Adrenal gland (tissue), 12 donors: Measurements from ENCODE around the gene RPL28. TPM values are rescaled to one million over a fixed set of nuclear protein-coding genes. Genes with fewer than 3 reads are reported as not detected.

Experiments used
- DNase-seq, 7 donors: peaks; one replicate each; pipeline ENCODE4 v3.0.0-alpha.2; 2019 to 2020
- H3K27ac ChIP-seq, 5 donors: fragments of 200-600 bp; sonication (generic) in 4 of 5; 1 replicate in 3 of 5; 2 replicates in 2 of 5; pipeline versions ENCODE4 v1.5.1 to v1.8.0; 2016 to 2020; ENCODE audit warnings: mild to moderate bottlenecking in 1 of 5
- H3K27me3 ChIP-seq: fragments of 200-600 bp; 2 replicates; pipeline ENCODE4 v1.8.0; 2021
- H3K36me3 ChIP-seq, 2 donors: fragments of 200-600 bp; replicated peaks in 1 of 2; 1 replicate in 1 of 2; 2 replicates in 1 of 2; pipeline versions ENCODE4 v1.5.1 to v1.8.0; 2018 to 2022
- H3K4me1 ChIP-seq, 2 donors: fragments of 200-600 bp; replicated peaks in 1 of 2; 1 replicate in 1 of 2; 2 replicates in 1 of 2; pipeline versions ENCODE4 v1.5.1 to v1.8.0; 2018 to 2021
- H3K4me3 ChIP-seq, 4 donors: fragments of 200-600 bp; sonication (generic) in 3 of 4; one replicate each; pipeline ENCODE4 v1.5.1; 2016 to 2018
- H3K9me3 ChIP-seq, 3 donors: fragments of 200-600 bp; sonication (generic) in 1 of 3; replicated peaks in 1 of 3; 1 replicate in 2 of 3; 2 replicates in 1 of 3; pipeline versions ENCODE4 v1.5.1 to v1.8.0; 2016 to 2021
- CTCF ChIP-seq, 6 experiments: fragments of 450-650 bp in 4 of 6; fragments of 200-600 bp in 2 of 6; sonication (generic) in 1 of 6; IDR thresholded peaks; 1 replicate in 5 of 6; 2 replicates in 1 of 6; pipeline versions ENCODE4 v1.5.1 to v1.8.0; 2016 to 2021; ENCODE audit warnings: antibody characterized with exemption in 6 of 6, mild to moderate bottlenecking in 2 of 6, moderate library complexity in 1 of 6
- POLR2A ChIP-seq, 2 donors: fragments of 450-650 bp; IDR thresholded peaks; one replicate each; pipeline ENCODE4 v1.6.1; 2017; ENCODE audit warnings: antibody characterized with exemption in 2 of 2, mild to moderate bottlenecking in 2 of 2, moderate library complexity in 1 of 2
- WGBS, 4 donors: extraction: QIAGEN DNeasy Blood & Tissue Kit in 2 of 4; methylation state at CpG; one replicate each; pipeline versions ENCODE4 v1.1.5 to v1.1.7; 2013 to 2017; 5-methylcytosine and 5-hydroxymethylcytosine counted together
- intact Hi-C, 2 donors: fragments of 100-400 bp; cut with DNase I; formaldehyde crosslinking; loops; one replicate each; pipeline versions ENCODE4 v1.14.1 to v1.15.0; 2022 to 2023
- polyA plus RNA-seq, 3 donors: library from polyadenylated mRNA; stranded (reverse); fragments of 200-250 nt in 2 of 3; fragments of 350-450 nt in 1 of 3; fragmentation: Illumina TruSeq in 1 of 3; extraction: RNeasy Lipid Tissue Mini Kit (QIAGEN cat#74804) in 1 of 3; gene quantifications; one replicate each; pipeline ENCODE4 v1.2.3, GENCODE V29; 2013 to 2014
- total RNA-seq, 9 donors: library from RNA; depleted of rRNA in 4 of 9; stranded (reverse); fragments of >200 nt in 4 of 9; fragments of 120-200 nt in 1 of 9; fragmentation: NEBNext Ultra II Directional in 1 of 9; extraction: Animal tissue kit (Norgen Biotek cat#: 25700) in 1 of 9; gene quantifications; one replicate each; pipeline versions ENCODE4 v1.1.0 to v1.2.4, GENCODE V29; 2013 to 2023
- donor health status: healthy with polysubstance abuse.
- donor health status: Bipolar disorder and iron deficiency.
- donor health status: DM: yes; HTN: yes; CAD: no.
- donor health status: DM: no; HTN: no; CAD: no.
- donor health status: DM: no; HTN: no; CAD: no.
- donor health status: DM: yes; HTN: yes; CAD: no.

Gene RPL28
- total and polyA plus RNA-seq, 12 donors: 194 to 2,804 (median 1,045) TPM

- Histone ChIP-seq H3K27me3 (peaks cover 36% of the 10 kb centered on the region), H3K36me3 (no peaks in the 10 kb centered on the region), H3K27ac (no peak overlapping the region), H3K4me1 (peaks cover 0 to 6% of the 10 kb centered on the region in 2 donors), H3K4me3 (no peak overlapping the region), H3K9me3 (no peaks in the 10 kb centered on the region)
- no peak for DNase-seq
- intact Hi-C loops: no loop called here
- 59 to 94% (median 86%) methylated on average over 3 of the region's 3 CpGs for WGBS, 4 donors
- TF ChIP-seq POLR2A (IDR thresholded peaks at IDR 0.05): no peak
- no peak for TF ChIP-seq CTCF (IDR thresholded peaks at IDR 0.05)
These were observed 18.9 kb upstream of the RPL28 start for GRCh38 chr19:55366790-55367189.

GRCh38 chr19:55368106-55368505 is 17.6 kb upstream of the RPL28 start:
- H3K27ac ChIP-seq: no peak overlapping the region
- TF ChIP-seq POLR2A (IDR thresholded peaks at IDR 0.05) (no peak), CTCF (IDR thresholded peaks at IDR 0.05) (no peak)
- no peaks in the 10 kb centered on the region for H3K9me3 ChIP-seq
- intact Hi-C loops: no loop called here
- 80 to 87% (median 85%) methylated on average over 2 to 16 of the region's 16 CpGs for WGBS, 4 donors
- DNase-seq: no peak
- H3K4me1 ChIP-seq: peaks cover 0 to 6% of the 10 kb centered on the region in 2 donors
- no peaks in the 10 kb centered on the region for H3K36me3 ChIP-seq
- peaks cover 48% of the 10 kb centered on the region for H3K27me3 ChIP-seq
- no peak overlapping the region for H3K4me3 ChIP-seq

- no peak for DNase-seq
- Histone ChIP-seq H3K27me3 (peaks cover 49% of the 10 kb centered on the region), H3K36me3 (no peaks in the 10 kb centered on the region), H3K9me3 (no peaks in the 10 kb centered on the region), H3K4me3 (no peak overlapping the region), H3K27ac (no peak overlapping the region), H3K4me1 (peaks cover 0 to 6% of the 10 kb centered on the region in 2 donors)
- TF ChIP-seq POLR2A (IDR thresholded peaks at IDR 0.05): no peak
- no peak for TF ChIP-seq CTCF (IDR thresholded peaks at IDR 0.05)
- intact Hi-C loops: no loop called here
- WGBS, 4 donors: 5 to 57% (median 23%) methylated on average over 4 to 53 of the region's 54 CpGs
These were observed 16.8 kb upstream of the RPL28 start for GRCh38 chr19:55368701-55369563.

GRCh38 chr19:55369653-55370304 is 16.0 kb upstream of the RPL28 start:
- H3K4me1 ChIP-seq: peaks cover 0 to 6% of the 10 kb centered on the region in 2 donors
- DNase-seq: peak in 1 of 7 donors; percentile 40
- H3K4me3 ChIP-seq: peak overlapping the region in 1 of 4 donors; percentile 25
- no peak overlapping the region for H3K27ac ChIP-seq
- intact Hi-C loops: no loop called here
- TF ChIP-seq CTCF (IDR thresholded peaks at IDR 0.05) (no peak), POLR2A (IDR thresholded peaks at IDR 0.05) (no peak)
- peaks cover 52% of the 10 kb centered on the region for H3K27me3 ChIP-seq
- H3K36me3 ChIP-seq: no peaks in the 10 kb centered on the region
- WGBS, 4 donors: 1 to 6% (median 1%) methylated on average over 11 to 54 of the region's 59 CpGs
- no peaks in the 10 kb centered on the region for H3K9me3 ChIP-seq
